Activated CD4-positive, alpha-beta T cell treated with anti-CD3 and anti-CD28 coated beads, Interleukin-2, amount 50 U/mL, for 16 hours (primary cell): ENCODE results near the gene CHCHD6.
"Not testable (repeated sequence)": the region's sequence is repeated elsewhere in the genome, so short reads cannot be mapped to it uniquely, and the experiment has no call there.

ENCODE experiments used
- DNase-seq: peaks from one replicate; pipeline ENCODE4 v3.0.0-alpha.2; 2020

The CHCHD6 gene

DNA sequence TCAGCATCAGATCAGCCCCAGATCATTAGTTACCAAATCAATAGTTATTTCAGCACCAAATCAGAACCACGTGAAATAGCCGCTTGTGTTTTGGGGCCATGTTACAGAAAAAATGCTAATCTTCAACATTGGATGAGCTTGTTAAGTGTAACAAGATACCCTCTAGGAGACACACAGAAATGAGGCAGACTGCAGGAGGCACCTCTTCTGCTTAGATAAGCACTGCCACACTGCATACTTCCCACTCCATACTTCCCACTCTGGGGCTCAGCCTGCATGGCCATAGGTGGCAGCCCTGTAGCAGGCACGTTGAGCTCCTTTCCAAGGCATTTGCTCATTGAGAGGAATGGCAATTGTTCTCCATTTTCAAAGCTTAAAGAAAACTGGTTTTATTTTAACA lies 73.3 kb downstream of the CHCHD6 start:
- DNase-seq = no peak

DNA sequence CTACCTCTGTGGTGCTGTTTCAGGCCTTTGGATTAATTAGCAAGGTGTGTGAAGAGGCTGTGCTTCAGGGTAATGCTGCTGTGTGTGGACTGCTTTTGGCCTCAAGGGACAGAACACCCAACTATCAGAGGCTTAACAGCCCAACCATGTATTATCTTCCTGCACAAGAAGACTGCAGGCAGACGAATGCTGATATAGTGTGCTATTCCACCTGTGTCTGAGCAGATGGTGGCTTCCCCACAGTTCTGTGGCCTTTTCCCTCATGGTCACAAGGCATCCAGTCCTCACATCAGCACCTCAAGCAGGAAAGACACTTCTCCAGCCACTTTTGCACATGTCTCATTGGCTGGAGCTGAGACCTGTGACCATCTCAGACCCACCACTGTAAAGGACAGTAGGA lies 76.6 kb downstream of the CHCHD6 start:
- DNase-seq = no peak

DNA sequence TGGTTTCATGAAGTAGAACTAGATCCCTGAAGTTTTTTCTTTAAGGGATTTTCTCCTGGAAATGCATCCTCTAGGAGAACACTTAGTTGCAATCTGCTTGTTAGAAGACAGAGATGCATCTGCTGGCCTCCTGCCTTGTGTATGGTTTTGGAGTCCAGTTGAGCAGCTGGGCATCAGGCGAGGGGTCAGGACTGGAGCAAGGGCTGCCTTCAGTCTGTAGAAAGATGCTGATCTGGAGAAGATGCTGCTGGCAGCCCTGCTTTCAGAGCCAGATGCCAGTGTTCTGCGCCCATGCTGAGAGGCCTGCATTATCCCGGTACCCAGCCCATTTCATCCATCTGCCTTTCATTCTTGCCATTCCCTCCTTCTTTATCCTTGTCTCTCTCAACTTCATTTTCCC lies 77.4 kb downstream of the CHCHD6 start:
- DNase-seq = no peak

DNA sequence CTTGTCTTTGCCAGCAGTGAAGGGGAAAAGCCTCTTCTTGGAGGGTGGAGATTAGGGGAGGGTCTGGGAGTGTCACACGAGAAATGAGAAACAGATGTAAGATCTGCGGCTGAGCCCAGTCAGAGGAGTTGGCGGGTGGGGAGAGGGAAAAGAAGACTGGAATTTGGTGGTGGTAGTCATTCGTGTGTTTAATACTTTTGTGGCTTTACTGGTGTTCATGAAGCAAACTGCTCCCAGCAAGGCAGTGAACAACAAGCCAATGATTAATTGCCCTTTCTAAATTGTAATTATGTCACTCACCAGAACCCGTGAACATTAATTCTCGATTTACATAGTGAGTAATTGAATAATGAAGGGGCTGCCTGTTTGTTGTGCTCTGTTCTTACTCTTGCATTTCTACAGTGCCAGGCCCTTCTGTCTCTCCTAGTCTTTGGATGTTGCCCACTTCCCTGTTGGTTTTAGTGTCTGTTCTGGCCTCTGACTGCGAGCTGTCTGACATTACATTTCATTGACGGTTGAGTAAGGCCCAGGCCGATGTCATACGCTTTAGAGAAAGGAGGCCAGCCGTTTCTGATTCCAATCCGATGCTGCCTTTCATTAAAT lies 78.0 kb downstream of the CHCHD6 start:
- DNase-seq = no peak

DNA sequence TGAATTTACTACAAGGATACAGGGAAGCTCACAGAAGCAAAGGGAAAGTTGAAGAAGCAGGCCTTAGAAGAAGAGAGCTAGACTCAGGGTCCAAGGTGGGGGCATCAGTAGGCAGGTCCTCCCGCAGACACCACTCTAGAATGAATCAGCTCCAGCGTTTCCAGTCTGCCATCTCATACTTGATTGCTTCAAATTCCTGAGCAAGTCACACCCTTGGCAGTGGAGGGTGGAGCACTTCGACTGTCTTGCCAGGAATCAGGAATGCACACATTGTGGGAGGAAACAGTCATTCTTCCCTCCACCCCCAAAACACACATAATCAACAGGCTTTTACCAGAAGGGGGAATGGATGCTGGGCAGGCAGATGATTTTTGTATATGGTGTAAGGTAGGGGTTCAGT lies 78.5 kb downstream of the CHCHD6 start:
- no peak for DNase-seq

DNA sequence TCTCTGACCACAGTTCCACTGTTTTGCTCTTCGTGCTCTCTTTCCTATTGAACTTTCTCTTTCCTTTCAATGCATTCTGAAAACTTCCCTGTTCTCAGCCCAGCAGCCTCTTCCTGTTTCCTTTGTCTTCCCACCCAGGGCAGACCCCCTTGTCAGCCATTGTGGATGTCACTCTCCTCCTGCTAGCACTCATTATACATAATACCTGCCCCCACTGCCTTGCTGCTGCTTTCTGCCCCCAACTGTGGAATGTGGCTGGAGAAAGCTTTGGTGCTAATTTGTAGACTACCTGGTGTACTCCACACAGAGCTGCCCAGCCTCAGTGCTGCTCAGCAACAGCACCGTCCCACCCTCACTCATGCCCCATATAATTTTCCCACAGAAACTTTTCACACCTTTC lies 80.2 kb downstream of the CHCHD6 start:
- no peak for DNase-seq

DNA sequence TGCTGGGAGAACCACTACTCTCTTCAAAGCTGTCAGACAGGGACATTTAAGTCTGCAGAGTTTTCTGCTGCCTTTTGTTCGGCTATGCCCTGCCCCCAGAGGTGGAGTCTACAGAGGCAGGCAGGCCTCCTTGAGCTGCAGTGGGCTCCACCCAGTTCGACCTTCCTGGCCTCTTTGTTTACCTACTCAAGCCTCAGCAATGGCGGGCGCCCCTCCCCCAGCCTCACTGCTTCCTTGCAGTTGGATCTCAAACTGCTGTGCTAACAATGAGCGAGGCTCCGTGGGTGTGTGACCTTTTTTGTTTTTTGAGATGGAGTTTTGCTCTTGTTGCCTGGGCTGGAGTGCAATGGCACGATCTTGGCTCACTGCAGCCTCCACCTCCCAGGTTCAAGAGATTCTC lies 87.3 kb downstream of the CHCHD6 start:
- not testable (repeated sequence) for DNase-seq

DNA sequence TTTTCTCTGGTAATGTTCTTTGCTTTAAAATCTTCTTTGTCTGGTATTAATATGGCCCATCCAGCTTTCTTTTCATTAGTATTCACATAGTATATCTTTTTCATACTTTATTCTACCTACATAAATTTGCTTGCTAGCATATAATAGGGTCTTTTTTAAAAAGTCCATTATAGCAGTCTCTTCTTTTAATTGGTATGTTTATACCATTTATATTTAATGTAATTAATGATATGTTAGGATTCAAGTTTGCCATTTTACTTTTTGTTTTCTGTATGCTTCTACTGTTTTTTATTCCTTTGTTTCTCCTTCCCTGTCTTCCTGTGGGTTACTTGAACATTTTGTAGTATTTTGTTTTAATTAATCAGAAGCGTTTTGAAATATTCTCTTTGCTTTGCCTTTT lies 89.0 kb downstream of the CHCHD6 start:
- no peak for DNase-seq

DNA sequence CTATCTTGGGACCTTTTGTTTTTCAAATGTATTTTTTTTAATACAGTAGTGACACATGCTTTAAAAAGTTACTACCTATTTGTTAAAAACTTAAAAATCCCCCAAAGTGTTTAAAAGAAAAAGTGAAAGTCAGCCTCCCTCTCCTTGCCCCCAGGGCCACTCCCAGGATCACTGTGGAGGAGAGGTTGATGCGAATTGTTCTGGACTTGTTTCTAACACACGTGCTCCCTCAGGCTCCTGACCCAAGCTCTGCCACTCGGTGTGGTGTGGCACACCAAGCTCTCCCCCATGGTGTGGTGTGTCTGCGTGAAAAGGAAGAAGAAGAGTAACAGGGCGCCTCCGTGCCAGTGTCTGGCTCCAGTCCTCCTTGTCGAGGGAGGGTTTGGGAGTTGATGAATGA lies 93.5 kb downstream of the CHCHD6 start:
- no peak for DNase-seq

DNA sequence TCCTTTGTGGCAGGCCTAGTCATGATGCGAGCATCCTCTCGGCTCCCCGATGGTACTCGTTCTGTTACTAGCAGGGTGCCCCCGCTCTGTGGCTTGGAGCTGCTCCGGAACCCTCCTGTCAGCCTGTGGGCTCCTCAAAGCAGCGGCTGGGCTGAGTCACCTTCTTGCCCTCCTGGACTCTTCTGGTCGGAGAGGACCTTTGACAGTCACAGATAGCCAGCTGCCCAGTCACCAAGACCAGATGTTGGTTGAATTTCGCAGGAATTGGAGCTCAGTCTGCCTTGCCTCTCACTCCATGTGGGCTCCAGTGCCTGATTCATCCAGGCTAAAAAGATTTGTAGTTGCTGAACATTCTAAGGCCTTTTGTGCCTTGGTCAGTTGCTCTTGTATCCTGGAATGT lies 94.5 kb downstream of the CHCHD6 start:
- no peak for DNase-seq

DNA sequence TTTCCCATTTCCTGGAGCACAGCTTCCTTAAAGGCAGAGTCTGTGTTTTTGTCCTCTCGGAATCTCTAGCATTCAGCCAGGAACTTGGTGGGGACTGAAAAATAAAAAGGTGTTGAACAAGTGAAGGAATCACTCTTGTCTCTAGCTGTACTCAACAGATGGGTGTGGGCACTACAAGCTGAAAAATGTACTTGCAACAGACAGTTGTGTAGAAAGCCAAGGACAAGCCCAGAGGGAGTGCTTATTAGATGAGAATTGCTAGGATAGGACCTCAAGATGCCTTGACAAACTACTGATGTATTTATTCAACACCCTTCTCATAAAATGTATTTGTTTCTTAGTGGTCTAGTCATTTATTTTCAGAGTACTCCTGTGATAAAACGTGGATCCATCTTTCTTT lies 95.1 kb downstream of the CHCHD6 start:
- DNase-seq = no peak

DNA sequence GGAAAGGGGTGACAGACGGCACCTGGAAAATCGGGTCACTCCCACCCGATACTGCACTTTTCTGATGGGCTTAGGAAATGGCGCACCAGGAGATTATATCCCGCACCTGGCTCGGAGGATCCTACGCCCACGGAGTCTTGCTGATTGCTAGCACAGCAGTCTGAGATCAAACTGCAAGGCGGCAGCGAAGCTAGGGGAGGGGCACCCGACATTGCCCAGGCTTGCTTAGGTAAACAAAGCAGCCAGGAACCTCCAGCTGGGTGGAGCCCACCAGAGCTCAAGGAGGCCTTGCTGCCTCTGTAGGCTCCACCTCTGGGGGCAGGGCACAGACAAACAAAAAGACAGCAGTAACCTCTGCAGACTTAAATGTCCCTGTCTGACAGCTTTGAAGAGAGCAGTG lies 97.3 kb downstream of the CHCHD6 start:
- not testable (repeated sequence) for DNase-seq

DNA sequence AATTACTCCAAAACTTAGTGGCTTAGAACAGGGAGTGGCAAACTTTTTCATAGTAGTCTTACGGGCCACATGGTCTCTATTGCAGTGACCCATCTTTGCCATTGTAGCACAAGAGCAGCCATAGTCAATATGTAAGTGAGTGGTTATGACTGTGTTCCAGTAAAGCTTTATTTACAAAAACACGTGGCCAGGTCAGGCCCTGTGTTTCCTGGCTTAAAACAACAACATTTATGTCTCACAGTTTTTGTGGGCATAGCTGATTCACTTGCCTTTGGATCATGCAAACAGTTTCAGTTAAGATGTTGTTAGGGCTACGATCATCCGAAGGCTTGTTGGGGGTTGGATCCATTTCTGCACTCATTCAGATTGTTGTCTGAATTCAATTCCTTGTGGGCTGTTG lies 103.8 kb downstream of the CHCHD6 start:
- DNase-seq = no peak

DNA sequence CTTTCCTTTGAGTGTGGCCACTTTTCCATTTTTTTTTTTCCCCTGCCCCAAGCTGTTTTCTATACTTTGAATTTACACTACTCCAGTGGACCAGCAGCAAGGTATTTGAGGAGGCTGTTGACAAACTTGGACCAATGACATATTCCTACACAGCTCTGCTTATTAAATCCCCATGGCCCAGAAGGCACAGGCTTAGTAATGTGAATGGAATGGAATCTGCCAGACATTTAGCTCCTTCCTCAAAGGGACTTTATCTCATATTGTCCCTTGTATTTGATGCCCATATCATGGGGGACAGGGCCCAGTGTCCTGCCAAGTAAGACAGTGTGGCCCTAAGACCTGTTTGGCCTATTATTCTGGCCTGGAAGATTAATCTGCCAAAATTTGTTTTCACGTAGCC lies 107.5 kb downstream of the CHCHD6 start:
- no peak for DNase-seq

DNA sequence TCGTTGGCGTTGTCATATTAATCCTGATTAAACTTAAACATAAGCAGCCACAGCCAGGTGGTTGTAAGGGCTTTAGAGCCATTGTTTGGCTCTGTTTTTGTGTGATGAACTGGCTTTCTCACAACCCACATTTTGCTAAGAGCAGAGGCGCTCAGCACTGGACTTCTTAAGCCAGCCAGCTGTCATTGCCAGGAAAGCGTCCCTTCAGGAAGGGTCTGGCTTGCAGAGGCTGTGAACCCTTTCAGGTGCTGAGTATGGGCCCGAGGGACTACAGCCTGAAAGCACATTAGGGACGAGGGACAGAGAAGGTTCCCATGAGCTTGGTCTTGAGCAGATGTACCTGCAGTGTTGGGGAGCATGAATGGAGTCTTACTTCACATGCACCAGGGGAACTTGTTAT lies 112.3 kb downstream of the CHCHD6 start:
- DNase-seq = no peak

DNA sequence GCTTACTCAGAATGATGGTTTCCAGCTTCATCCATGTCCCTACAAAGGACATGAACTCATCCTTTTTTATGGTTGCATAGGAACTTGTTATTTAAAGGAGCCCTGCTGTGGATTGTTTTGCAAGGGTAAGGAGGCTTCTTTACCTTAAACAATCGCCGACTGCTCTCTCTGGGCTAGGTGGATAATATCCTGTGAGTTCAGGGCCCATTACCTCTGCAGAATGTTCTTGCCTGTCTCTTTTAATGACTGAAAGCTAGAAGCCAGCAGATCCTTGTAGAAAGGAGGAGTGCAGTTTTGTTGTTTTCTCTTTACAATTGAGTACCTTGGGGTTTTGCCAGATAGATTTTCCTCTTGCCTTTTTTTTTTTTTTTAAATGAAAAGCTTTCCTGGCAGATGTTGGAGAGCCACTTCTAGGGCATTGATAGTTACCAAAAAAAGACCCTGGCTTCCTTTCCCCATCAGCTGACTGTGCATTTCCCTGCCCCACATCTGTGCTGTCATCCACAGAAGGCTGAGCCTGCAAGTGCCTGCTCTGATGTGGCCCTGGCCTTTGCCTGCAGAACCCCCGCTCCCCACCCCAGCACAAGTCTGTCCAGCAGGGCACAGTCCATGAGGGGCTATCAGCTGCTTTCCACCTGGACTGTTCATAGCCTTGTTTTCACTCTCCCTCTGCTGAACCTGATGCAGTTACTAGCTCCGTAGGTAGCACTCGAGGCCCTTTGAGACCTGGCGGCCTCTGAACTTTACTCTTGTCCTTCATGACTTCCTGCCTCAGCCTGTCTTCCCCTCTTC lies 113.1 kb downstream of the CHCHD6 start:
- DNase-seq = no peak

DNA sequence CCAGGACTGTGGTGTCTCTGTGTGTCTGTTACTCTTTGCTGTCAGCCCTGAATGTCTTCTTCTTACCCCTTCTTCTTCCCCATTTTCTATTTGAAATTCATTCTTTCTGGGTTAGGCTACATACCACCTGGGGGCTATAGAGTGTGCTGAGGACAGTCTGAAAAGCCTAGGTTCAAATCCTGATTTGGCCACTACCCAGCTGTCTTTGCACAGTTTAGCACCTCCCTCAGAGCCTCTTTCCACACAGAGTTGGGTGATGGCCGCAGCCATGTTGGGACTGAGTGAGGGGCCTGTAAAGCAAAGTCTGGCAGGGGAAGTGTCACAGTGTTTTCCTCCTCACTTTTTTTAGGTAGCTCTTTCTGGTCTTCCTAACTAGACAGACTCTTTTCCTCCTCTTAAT lies 113.7 kb downstream of the CHCHD6 start:
- no peak for DNase-seq

DNA sequence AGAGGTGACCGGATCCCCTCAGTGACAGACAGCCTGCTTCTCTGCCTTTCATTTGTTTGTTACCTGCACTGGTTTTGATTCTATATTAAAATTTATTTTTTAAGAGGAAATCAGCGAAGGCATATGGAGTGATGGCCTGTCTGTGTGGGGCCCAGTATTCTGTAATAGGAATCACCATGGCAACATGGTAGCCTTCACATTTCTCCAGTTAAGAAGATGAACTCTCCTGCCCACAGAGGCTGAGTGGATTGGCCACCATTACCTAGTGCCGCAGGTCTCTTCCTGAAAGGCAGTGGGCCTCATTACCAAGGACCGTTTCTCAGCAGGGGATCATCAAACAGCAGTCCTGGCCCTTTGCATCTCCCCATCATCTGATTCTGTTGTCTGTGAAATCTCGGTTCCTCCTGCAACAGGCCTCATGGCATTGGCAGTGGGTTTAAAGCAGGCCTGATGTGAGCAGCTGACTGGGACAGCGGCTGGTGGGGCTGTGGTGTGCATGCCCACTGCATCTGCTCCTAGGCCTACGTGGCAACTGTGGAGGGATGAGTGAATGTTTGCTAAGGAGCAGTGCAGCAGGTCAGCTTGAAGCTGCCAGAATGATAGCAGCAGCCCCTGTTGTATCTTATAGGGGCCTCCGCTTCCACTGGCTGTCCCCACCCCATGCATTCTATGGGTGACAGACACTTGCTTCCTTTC lies 114.5 kb downstream of the CHCHD6 start:
- DNase-seq = no peak

DNA sequence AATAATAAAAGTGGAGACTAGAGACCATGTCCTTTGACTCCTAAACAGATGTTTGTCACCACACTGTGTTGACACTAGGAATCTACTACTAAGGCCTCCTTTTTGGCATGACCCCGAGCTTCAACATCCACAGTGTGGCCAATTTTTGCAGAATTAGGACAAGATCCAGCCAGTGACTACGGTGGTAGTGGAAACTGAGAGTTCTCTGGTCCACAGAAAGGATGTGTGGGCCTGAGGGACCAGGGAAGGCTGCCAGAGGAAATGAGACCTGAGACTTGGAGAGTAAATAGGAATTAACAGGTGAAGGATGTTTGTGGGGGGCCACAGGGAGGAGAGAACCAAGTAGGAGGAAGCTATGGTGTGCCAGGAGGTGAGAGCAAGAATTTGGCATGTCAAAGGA lies 122.7 kb downstream of the CHCHD6 start:
- no peak for DNase-seq

DNA sequence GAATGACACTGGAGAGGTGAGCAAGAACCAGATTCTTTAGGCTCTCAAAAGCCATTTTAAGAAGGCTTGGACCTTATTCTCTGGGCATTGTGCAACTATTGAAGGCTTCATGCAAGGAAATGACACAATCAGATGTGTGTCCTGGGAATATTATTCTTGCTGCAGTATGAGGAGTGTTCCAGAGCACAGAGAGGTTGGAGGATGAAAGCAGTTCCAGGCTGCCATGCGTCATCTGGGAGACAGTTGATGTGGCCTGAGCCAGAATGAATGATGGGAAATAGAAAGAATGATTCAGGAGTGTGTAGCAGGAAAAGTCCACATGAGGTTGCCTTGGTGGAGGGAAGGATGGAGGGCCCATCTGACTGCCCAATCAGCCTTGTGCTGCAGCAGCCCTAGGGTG lies 123.1 kb downstream of the CHCHD6 start:
- no peak for DNase-seq

DNA sequence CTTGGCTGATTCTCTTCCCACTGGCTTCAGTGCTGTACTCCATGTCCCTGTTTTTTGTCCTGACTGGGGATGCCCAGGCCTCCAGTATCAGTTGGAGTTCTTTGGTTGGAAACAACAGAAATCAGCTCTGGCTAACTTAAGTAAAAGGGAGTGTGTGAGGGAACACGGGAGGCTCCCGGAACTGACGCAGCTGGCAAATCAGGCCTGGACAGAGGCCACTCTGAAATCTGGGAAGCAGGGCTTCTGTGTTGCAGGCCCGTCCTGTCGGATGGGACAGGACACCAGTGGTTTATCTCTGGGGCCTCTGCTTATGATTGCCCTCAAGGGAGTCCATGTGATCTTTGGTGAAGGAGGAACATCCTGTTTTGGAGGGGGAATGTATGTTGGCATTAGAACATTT lies 124.3 kb downstream of the CHCHD6 start:
- DNase-seq = no peak

DNA sequence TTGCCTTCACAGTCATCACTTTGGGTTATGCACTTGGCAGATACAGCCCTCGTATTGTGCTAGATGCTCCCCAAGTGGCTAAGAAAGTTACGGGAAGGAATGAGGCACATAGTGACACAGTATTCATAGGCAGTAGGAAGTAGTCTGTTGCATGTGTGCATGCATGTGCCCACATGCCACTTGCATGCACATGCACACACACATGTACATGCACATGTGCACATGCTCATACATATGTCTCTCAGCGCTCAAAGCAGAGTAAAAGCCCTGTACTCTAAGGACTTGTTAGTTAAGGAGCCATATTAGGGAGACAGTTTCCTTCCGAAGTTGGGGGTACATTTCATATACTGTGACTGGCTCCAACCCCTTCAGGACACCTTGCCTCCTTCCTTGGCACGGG lies 128.9 kb downstream of the CHCHD6 start:
- no peak for DNase-seq

DNA sequence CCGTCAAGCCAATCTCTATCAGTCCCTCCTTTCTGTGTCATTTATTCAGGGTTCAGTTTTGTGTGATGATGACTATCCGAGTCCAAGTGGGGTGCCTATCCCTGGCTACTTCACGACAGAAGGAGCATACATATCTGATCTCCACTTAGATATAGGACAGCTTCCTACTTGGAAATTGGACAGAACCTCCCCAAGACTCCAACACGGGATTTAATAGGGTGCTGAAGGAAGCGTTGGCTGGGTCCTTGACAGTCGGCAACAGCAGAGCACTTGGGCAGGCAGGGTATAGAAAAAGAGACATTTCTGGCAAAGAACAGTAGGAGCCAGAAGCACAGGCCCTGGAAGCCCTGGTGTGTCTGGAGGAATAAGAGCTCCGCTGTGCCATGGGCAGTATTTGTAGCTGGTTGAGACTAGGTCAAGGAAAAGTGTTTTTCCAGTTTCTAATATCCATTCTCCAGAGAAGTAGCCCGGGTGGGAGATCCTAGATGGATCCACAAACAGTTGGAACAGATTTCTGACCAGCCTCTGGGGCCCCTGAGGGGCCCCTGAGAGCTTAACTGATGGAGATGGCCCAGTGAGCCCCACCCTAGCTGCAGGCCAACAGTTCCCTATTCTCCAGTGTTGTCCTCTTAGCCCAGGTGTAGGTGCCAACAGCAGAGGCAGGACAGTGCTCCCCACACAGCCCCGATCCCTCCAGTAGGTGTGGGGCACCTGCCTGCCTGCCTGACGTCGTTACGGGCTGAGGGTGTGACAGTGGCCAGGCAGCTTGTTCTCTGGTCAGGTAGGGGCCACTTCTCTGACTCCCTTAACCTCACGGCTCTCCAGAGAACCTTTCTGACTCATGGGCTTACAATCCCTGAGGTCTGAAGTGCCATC lies 130.8 kb downstream of the CHCHD6 start:
- DNase-seq = no peak
